Measurements from ENCODE around the gene UCN2.
"Not testable (repeated sequence)": the region's sequence is repeated elsewhere in the genome, so short reads cannot be mapped to it uniquely, and the experiment has no call there.

The UCN2 gene

GRCh38 chr3:48548126-48548525, 15.5 kb downstream of the UCN2 start:
- no peaks in the 10 kb centered on the region for H3K36me3 Mint-ChIP-seq (ENCODE audit: low read depth)
- DNase-seq, result no peak
- no peaks in the 10 kb centered on the region for H3K9me3 Mint-ChIP-seq
- peaks cover 5% of the 10 kb centered on the region for H3K4me1 Mint-ChIP-seq (ENCODE audit: low read depth)
- no peaks in the 10 kb centered on the region for H3K27me3 Mint-ChIP-seq
- no peak overlapping the region for H3K27ac Mint-ChIP-seq
- no peak overlapping the region for H3K4me3 Mint-ChIP-seq

- Mint-ChIP-seq H3K4me1 (ENCODE audit: low read depth) (peaks cover 5% of the 10 kb centered on the region), H3K9me3 (no peaks in the 10 kb centered on the region), H3K27ac (no peak overlapping the region), H3K4me3 (no peak overlapping the region), H3K36me3 (ENCODE audit: low read depth) (no peaks in the 10 kb centered on the region), H3K27me3 (no peaks in the 10 kb centered on the region)
- no peak for DNase-seq
These were observed 17.3 kb downstream of the UCN2 start for GRCh38 chr3:48546203-48546829.

GRCh38 chr3:48544141-48544540, 19.4 kb downstream of the UCN2 start:
- no peak for DNase-seq
- Mint-ChIP-seq H3K27ac (no peak overlapping the region), H3K27me3 (no peaks in the 10 kb centered on the region), H3K9me3 (no peaks in the 10 kb centered on the region), H3K4me3 (no peak overlapping the region), H3K4me1 (ENCODE audit: low read depth) (peaks cover 5% of the 10 kb centered on the region), H3K36me3 (ENCODE audit: low read depth) (no peaks in the 10 kb centered on the region)

- no peaks in the 10 kb centered on the region for H3K27me3 Mint-ChIP-seq
- no peak overlapping the region for H3K4me3 Mint-ChIP-seq
- H3K9me3 Mint-ChIP-seq, result no peaks in the 10 kb centered on the region
- H3K36me3 Mint-ChIP-seq (ENCODE audit: low read depth), result no peaks in the 10 kb centered on the region
- peaks cover under 1% of the 10 kb centered on the region for H3K4me1 Mint-ChIP-seq (ENCODE audit: low read depth)
- H3K27ac Mint-ChIP-seq, result no peak overlapping the region
- no peak for DNase-seq
These were observed 20.2 kb downstream of the UCN2 start for GRCh38 chr3:48543271-48543866.

- Mint-ChIP-seq H3K9me3 (no peaks in the 10 kb centered on the region), H3K27me3 (no peaks in the 10 kb centered on the region), H3K4me1 (ENCODE audit: low read depth) (no peaks in the 10 kb centered on the region), H3K36me3 (ENCODE audit: low read depth) (peaks cover 6% of the 10 kb centered on the region), H3K27ac (no peak overlapping the region), H3K4me3 (no peak overlapping the region)
- DNase-seq, result no peak
These were observed 25.1 kb downstream of the UCN2 start for GRCh38 chr3:48538451-48538850.

- H3K27me3 Mint-ChIP-seq, result no peaks in the 10 kb centered on the region
- no peaks in the 10 kb centered on the region for H3K4me1 Mint-ChIP-seq (ENCODE audit: low read depth)
- no peak overlapping the region for H3K27ac Mint-ChIP-seq
- no peak overlapping the region for H3K4me3 Mint-ChIP-seq
- no peaks in the 10 kb centered on the region for H3K9me3 Mint-ChIP-seq
- peaks cover 6% of the 10 kb centered on the region for H3K36me3 Mint-ChIP-seq (ENCODE audit: low read depth)
- DNase-seq, result no peak
These were observed 26.8 kb downstream of the UCN2 start for GRCh38 chr3:48536785-48537184.

- H3K9me3 Mint-ChIP-seq, result no peaks in the 10 kb centered on the region
- no peak for DNase-seq
- H3K4me3 Mint-ChIP-seq, result no peak overlapping the region
- H3K4me1 Mint-ChIP-seq (ENCODE audit: low read depth), result no peaks in the 10 kb centered on the region
- H3K36me3 Mint-ChIP-seq (ENCODE audit: low read depth), result peaks cover 6% of the 10 kb centered on the region
- H3K27ac Mint-ChIP-seq, result no peak overlapping the region
- no peaks in the 10 kb centered on the region for H3K27me3 Mint-ChIP-seq
These were observed 27.5 kb downstream of the UCN2 start for GRCh38 chr3:48536116-48536515.

GRCh38 chr3:48535578-48535977, 28.0 kb downstream of the UCN2 start:
- no peaks in the 10 kb centered on the region for H3K27me3 Mint-ChIP-seq
- no peak overlapping the region for H3K27ac Mint-ChIP-seq
- no peak overlapping the region for H3K4me3 Mint-ChIP-seq
- DNase-seq, result no peak
- peaks cover 6% of the 10 kb centered on the region for H3K36me3 Mint-ChIP-seq (ENCODE audit: low read depth)
- no peaks in the 10 kb centered on the region for H3K4me1 Mint-ChIP-seq (ENCODE audit: low read depth)
- no peaks in the 10 kb centered on the region for H3K9me3 Mint-ChIP-seq

- Mint-ChIP-seq H3K9me3 (no peaks in the 10 kb centered on the region), H3K27me3 (no peaks in the 10 kb centered on the region), H3K36me3 (ENCODE audit: low read depth) (peaks cover 6% of the 10 kb centered on the region), H3K27ac (no peak overlapping the region), H3K4me1 (ENCODE audit: low read depth) (no peaks in the 10 kb centered on the region), H3K4me3 (no peak overlapping the region)
- DNase-seq, result no peak
These were observed 30.6 kb downstream of the UCN2 start for GRCh38 chr3:48532977-48533337.

GRCh38 chr3:48532271-48532976, 31.2 kb downstream of the UCN2 start:
- Mint-ChIP-seq H3K36me3 (ENCODE audit: low read depth) (peaks cover 4% of the 10 kb centered on the region), H3K4me3 (no peak overlapping the region), H3K4me1 (ENCODE audit: low read depth) (no peaks in the 10 kb centered on the region), H3K27me3 (no peaks in the 10 kb centered on the region), H3K9me3 (no peaks in the 10 kb centered on the region), H3K27ac (no peak overlapping the region)
- DNase-seq, result no peak

GRCh38 chr3:48530701-48531100, 32.9 kb downstream of the UCN2 start:
- H3K9me3 Mint-ChIP-seq; H3K27me3 Mint-ChIP-seq; H3K36me3 Mint-ChIP-seq (ENCODE audit: low read depth); DNase-seq; H3K4me3 Mint-ChIP-seq; H3K27ac Mint-ChIP-seq; H3K4me1 Mint-ChIP-seq (ENCODE audit: low read depth): not testable (repeated sequence)

- DNase-seq, result no peak
- no peaks in the 10 kb centered on the region for H3K9me3 Mint-ChIP-seq
- H3K4me3 Mint-ChIP-seq, result no peak overlapping the region
- no peaks in the 10 kb centered on the region for H3K4me1 Mint-ChIP-seq (ENCODE audit: low read depth)
- peaks cover 2% of the 10 kb centered on the region for H3K36me3 Mint-ChIP-seq (ENCODE audit: low read depth)
- no peaks in the 10 kb centered on the region for H3K27me3 Mint-ChIP-seq
- H3K27ac Mint-ChIP-seq, result no peak overlapping the region
These were observed 34.8 kb downstream of the UCN2 start for GRCh38 chr3:48528754-48529153.

- Mint-ChIP-seq H3K4me1 (ENCODE audit: low read depth) (no peaks in the 10 kb centered on the region), H3K9me3 (no peaks in the 10 kb centered on the region), H3K27me3 (no peaks in the 10 kb centered on the region), H3K27ac (no peak overlapping the region), H3K4me3 (no peak overlapping the region), H3K36me3 (ENCODE audit: low read depth) (peaks cover 2% of the 10 kb centered on the region)
- DNase-seq, result no peak
These were observed 35.5 kb downstream of the UCN2 start for GRCh38 chr3:48528048-48528447.

GRCh38 chr3:48524970-48525369, 38.6 kb downstream of the UCN2 start:
- Mint-ChIP-seq H3K27me3 (no peaks in the 10 kb centered on the region), H3K4me3 (no peak overlapping the region), H3K27ac (no peak overlapping the region), H3K36me3 (ENCODE audit: low read depth) (peaks cover 2% of the 10 kb centered on the region), H3K4me1 (ENCODE audit: low read depth) (no peaks in the 10 kb centered on the region), H3K9me3 (no peaks in the 10 kb centered on the region)
- DNase-seq, result no peak

GRCh38 chr3:48521635-48522034, 41.9 kb downstream of the UCN2 start:
- Mint-ChIP-seq H3K4me3 (no peak overlapping the region), H3K9me3 (no peaks in the 10 kb centered on the region), H3K36me3 (ENCODE audit: low read depth) (no peaks in the 10 kb centered on the region), H3K27ac (no peak overlapping the region), H3K27me3 (no peaks in the 10 kb centered on the region), H3K4me1 (ENCODE audit: low read depth) (peaks cover 29% of the 10 kb centered on the region)
- DNase-seq, result no peak

Measured in activated T-cell treated with anti-CD3 and anti-CD28 coated beads, Interleukin-2, amount 50 U/mL, for 24 hours (primary cell).